HEK293T (cell line): Measurements from ENCODE around the gene MYCL.

ENCODE experiments used
- ARNT ChIP-seq: fragments of 450-650 bp; IDR thresholded peaks from 2 replicates; pipeline ENCODE4 v1.6.1; 2017; ENCODE audit warnings: mild to moderate bottlenecking
- BHLHE40 ChIP-seq: fragments of 450-650 bp; IDR thresholded peaks from 2 replicates; pipeline ENCODE4 v1.6.1; 2016; ENCODE audit warnings: mild to moderate bottlenecking, moderate library complexity, borderline replicate concordance
- CTBP1 ChIP-seq: fragments of 450-650 bp; IDR thresholded peaks from 2 replicates; pipeline ENCODE4 v1.6.1; 2016; ENCODE audit warnings: borderline replicate concordance
- ELF4 ChIP-seq: fragments of 450-650 bp; IDR thresholded peaks from 2 replicates; pipeline ENCODE4 v1.6.1; 2017; ENCODE audit warnings: antibody characterized with exemption
- FOXA1 ChIP-seq: fragments of 450-650 bp; IDR thresholded peaks from 2 replicates; pipeline ENCODE4 v1.6.1; 2016; ENCODE audit warnings: mild to moderate bottlenecking
- FOXM1 ChIP-seq: fragments of 450-650 bp; IDR thresholded peaks from 2 replicates; pipeline ENCODE4 v1.6.1; 2017; ENCODE audit warnings: mild to moderate bottlenecking, borderline replicate concordance
- HDGF ChIP-seq: fragments of 450-650 bp; IDR thresholded peaks from 2 replicates; pipeline ENCODE4 v1.6.1; 2017; ENCODE audit warnings: antibody characterized with exemption, borderline replicate concordance
- NFRKB ChIP-seq: fragments of 450-650 bp; IDR thresholded peaks from 2 replicates; pipeline ENCODE4 v1.6.1; 2016; ENCODE audit warnings: mild to moderate bottlenecking, moderate library complexity
- PKNOX1 ChIP-seq: fragments of 450-650 bp; IDR thresholded peaks from 2 replicates; pipeline ENCODE4 v1.6.1; 2016
- SP1 ChIP-seq: fragments of 450-650 bp; IDR thresholded peaks from 2 replicates; pipeline ENCODE4 v1.6.1; 2017
- SUZ12 ChIP-seq: fragments of 450-650 bp; IDR thresholded peaks from 2 replicates; pipeline ENCODE4 v1.6.1; 2016; ENCODE audit warnings: mild to moderate bottlenecking
- TARDBP ChIP-seq: fragments of 450-650 bp; IDR thresholded peaks from 2 replicates; pipeline ENCODE4 v1.6.1; 2016
- ZNF384 ChIP-seq: fragments of 450-650 bp; IDR thresholded peaks from 2 replicates; pipeline ENCODE4 v1.6.1; 2016

GRCh38 chr1:39852214-39852791 lies 49.4 kb downstream of the MYCL start:
- TF ChIP-seq ARNT (no peak), BHLHE40 (no peak), SP1 (no peak), ELF4 (no peak), TARDBP (no peak), ZNF384 (no peak), NFRKB (no peak), CTBP1 (no peak), SUZ12 (no peak), PKNOX1 (peak; percentile 64; the same call in 1 of the 2 replicates), FOXM1 (no peak), HDGF (no peak), FOXA1 (no peak)
